IMR-90 (cell line): ENCODE results near the gene DNAH17. TPM values are rescaled to one million over a fixed set of nuclear protein-coding genes. Genes with fewer than 3 reads are reported as not detected.

ENCODE experiments used
- ATAC-seq: fragments of 200-7000 bp; cut with Tn5 transposase; 2 replicates; pipeline ENCODE4 v1.9.1; 2020; ENCODE audit warnings: low read depth, mild to moderate bottlenecking, moderate library complexity
- BruUV-seq: library from RNA; stranded (reverse); fragments of 400-500 nt; replicated peaks from 2 replicates; lab custom pipeline; 2021; lab: Mats Ljungman, UMichigan
- CTCF ChIA-PET: fragments of 300-600 bp; formaldehyde crosslinking; extraction: SDS; loops from one replicate; lab custom pipeline; 2021; ENCODE audit warnings: antibody characterized with exemption; lab: Yijun Ruan, JAX
- POLR2A ChIA-PET: fragments of 300-600 bp; sonication (Branson Sonifier 250); formaldehyde crosslinking; loops from one replicate; lab custom pipeline; 2022; ENCODE audit warnings: antibody characterized with exemption; ENCODE audit not compliant: unreplicated experiment; lab: Charles Lee
- DNase-seq: peaks from one replicate; pipeline ENCODE4 v3.0.0; 2013
- H2AFZ ChIP-seq: replicated peaks from 2 replicates; pipeline ENCODE3; 2013; ENCODE audit warnings: low read length, mild to moderate bottlenecking; ENCODE audit not compliant: poor library complexity
- H2AK5ac ChIP-seq: 2 replicates; pipeline ENCODE4 v1.6.1; 2013; ENCODE audit warnings: low read depth, low read length, inconsistent platforms
- H2AK9ac ChIP-seq: replicated peaks from 2 replicates; pipeline ENCODE3; 2013; ENCODE audit warnings: mild to moderate bottlenecking, low read depth, low read length, moderate library complexity; ENCODE audit not compliant: poor library complexity
- H2BK120ac ChIP-seq: 2 replicates; pipeline ENCODE4 v1.6.1; 2013; ENCODE audit warnings: low read depth, low read length, inconsistent platforms
- H2BK15ac ChIP-seq: 3 replicates; pipeline ENCODE4 v1.6.1; 2013; ENCODE audit warnings: low read depth, low read length, inconsistent platforms
- H2BK20ac ChIP-seq: 2 replicates; pipeline ENCODE4 v1.6.1; 2013; ENCODE audit warnings: low read depth, mild to moderate bottlenecking, inconsistent platforms, low read length, moderate library complexity
- H2BK5ac ChIP-seq: 2 replicates; pipeline ENCODE4 v1.6.1; 2013; ENCODE audit warnings: mild to moderate bottlenecking, low read depth, low read length, inconsistent platforms; ENCODE audit not compliant: poor library complexity, severe bottlenecking
- H3K14ac ChIP-seq: replicated peaks from 2 replicates; pipeline ENCODE4 v1.6.1; 2013; ENCODE audit warnings: low read depth, low read length, inconsistent platforms
- H3K18ac ChIP-seq: 2 replicates; pipeline ENCODE4 v1.6.1; 2013; ENCODE audit warnings: low read depth, low read length, control low read depth
- H3K23ac ChIP-seq: 2 replicates; pipeline ENCODE4 v1.6.1; 2013; ENCODE audit warnings: low read depth, low read length, inconsistent platforms
- H3K27ac ChIP-seq: 2 replicates; pipeline ENCODE4 v1.5.1; 2013; ENCODE audit warnings: mild to moderate bottlenecking, control low read depth, low read length; ENCODE audit not compliant: insufficient read depth
- H3K27me3 ChIP-seq: 2 replicates; pipeline ENCODE4 v1.6.1; 2013; ENCODE audit warnings: low read length; ENCODE audit not compliant: control insufficient read depth, insufficient read depth
- H3K36me3 ChIP-seq: 2 replicates; pipeline ENCODE4 v1.6.1; 2013; ENCODE audit warnings: low read length, mixed read lengths; ENCODE audit not compliant: control insufficient read depth, insufficient read depth
- H3K4ac ChIP-seq: 2 replicates; pipeline ENCODE4 v1.6.1; 2013; ENCODE audit warnings: low read depth, low read length, inconsistent platforms
- H3K4me1 ChIP-seq: 2 replicates; pipeline ENCODE4 v1.6.1; 2013; ENCODE audit warnings: low read length, mixed read lengths; ENCODE audit not compliant: control insufficient read depth, insufficient read depth
- H3K4me2 ChIP-seq: 2 replicates; pipeline ENCODE4 v1.6.1; 2013; ENCODE audit warnings: low read depth, mild to moderate bottlenecking, control low read depth, low read length, moderate library complexity
- H3K4me3 ChIP-seq: 2 replicates; pipeline ENCODE4 v1.5.1; 2013; ENCODE audit warnings: low read depth, mild to moderate bottlenecking, control low read depth, low read length, moderate library complexity; ENCODE audit not compliant: insufficient read depth
- H3K56ac ChIP-seq: 2 replicates; pipeline ENCODE4 v1.6.1; 2013; ENCODE audit warnings: low read length, inconsistent platforms; ENCODE audit not compliant: insufficient read depth; ENCODE audit errors: extremely low read depth
- H3K79me1 ChIP-seq, 2 experiments: 2 replicates each; pipeline ENCODE4 v1.6.1; 2013; ENCODE audit warnings: low read length in 2 of 2, inconsistent platforms in 1 of 2, low read depth in 1 of 2
- H3K9ac ChIP-seq: 2 replicates; pipeline ENCODE4 v1.6.1; 2013; ENCODE audit warnings: low read depth, low read length, control low read depth
- H3K9me1 ChIP-seq: 2 replicates; pipeline ENCODE4 v1.6.1; 2013; ENCODE audit warnings: low read length, inconsistent platforms; ENCODE audit not compliant: insufficient read depth
- H3K9me3 ChIP-seq: 2 replicates; pipeline ENCODE4 v1.6.1; 2013; ENCODE audit warnings: low read length; ENCODE audit not compliant: control insufficient read depth, insufficient read depth
- H4K20me1 ChIP-seq: 2 replicates; pipeline ENCODE4 v1.6.1; 2013; ENCODE audit warnings: low read length, inconsistent platforms; ENCODE audit not compliant: insufficient read depth
- H4K5ac ChIP-seq: 2 replicates; pipeline ENCODE4 v1.6.1; 2013; ENCODE audit warnings: mild to moderate bottlenecking, low read depth, low read length, control low read depth
- H4K8ac ChIP-seq, 2 experiments: 2 replicates each; pipeline ENCODE4 v1.6.1; 2013; ENCODE audit warnings: low read depth in 2 of 2, low read length in 2 of 2, control low read depth in 1 of 2, inconsistent platforms in 1 of 2
- H4K91ac ChIP-seq: 2 replicates; pipeline ENCODE4 v1.6.1; 2013; ENCODE audit warnings: low read depth, low read length, inconsistent platforms; ENCODE audit not compliant: insufficient read depth
- ELK1 ChIP-seq: fragments of 150-350 bp; IDR thresholded peaks from 2 replicates; pipeline ENCODE4 v1.6.1; 2016; ENCODE audit warnings: low read depth, mild to moderate bottlenecking, low read length, moderate library complexity, borderline replicate concordance
- MAZ ChIP-seq: IDR thresholded peaks from 2 replicates; pipeline ENCODE4 v1.6.1; 2012; ENCODE audit warnings: low read depth, mild to moderate bottlenecking, low read length, improper control_type of control experiment, moderate library complexity, borderline replicate concordance
- MXI1 ChIP-seq: IDR thresholded peaks from 2 replicates; pipeline ENCODE4 v1.6.1; 2012; ENCODE audit warnings: low read depth, mild to moderate bottlenecking, low read length, moderate library complexity, borderline replicate concordance
- POLR2A ChIP-seq: IDR thresholded peaks from 2 replicates; pipeline ENCODE4 v1.6.1; 2012; ENCODE audit warnings: mild to moderate bottlenecking, low read depth, low read length
- RCOR1 ChIP-seq: IDR thresholded peaks from 2 replicates; pipeline ENCODE4 v1.6.1; 2012; ENCODE audit warnings: mild to moderate bottlenecking, low read length, improper control_type of control experiment; ENCODE audit not compliant: insufficient replicate concordance
- RFX5 ChIP-seq: IDR thresholded peaks from 2 replicates; pipeline ENCODE4 v1.8.0; 2012; ENCODE audit warnings: low read depth, mild to moderate bottlenecking, low read length, moderate library complexity
- WGBS, 2 experiments: methylation state at CpG; one replicate each; pipeline versions ENCODE4 v1.1.5 to v1.1.7; 2013; ENCODE audit warnings: missing lambda C conversion rate in 2 of 2; ENCODE audit not compliant: insufficient read length in 1 of 2; ENCODE audit errors: extremely low coverage in 2 of 2; 5-methylcytosine and 5-hydroxymethylcytosine counted together
- dilution Hi-C: fragments of 300-500 bp; cut with HindIII; formaldehyde crosslinking; loops from one replicate; pipeline ENCODE4 v1.14.3; 2018; ENCODE audit warnings: low sequenced_read_pairs; ENCODE audit not compliant: unreplicated experiment
- in situ Hi-C: fragments of 300-500 bp; cut with MboI; formaldehyde crosslinking; loops from 3 replicates; pipeline ENCODE4 v1.14.3; 2019; ENCODE audit warnings: low sequenced_read_pairs, inconsistent platforms, mixed read lengths
- intact Hi-C: fragments of 100-400 bp; cut with micrococcal nuclease; formaldehyde crosslinking; loops from 2 replicates; pipeline ENCODE4 v1.10.0; 2022
- polyA plus RNA-seq, 3 experiments: library from polyadenylated mRNA; depleted of rRNA; stranded (reverse); fragments of >200 nt; gene quantifications; 2 replicates each; pipeline ENCODE4 v1.2.3, GENCODE V29; 2012; ENCODE audit warnings: low replicate concordance in 1 of 3
- total RNA-seq: library from RNA; depleted of rRNA; stranded (reverse); fragments of >200 nt; gene quantifications from 2 replicates; pipeline ENCODE4 v1.2.3, GENCODE V29; 2012

Gene DNAH17
- total and polyA plus RNA-seq, 2 of the 4 experiments (the other 2 are of a cell fraction): not detected

- ATAC-seq (no peak), DNase-seq (no peak)
- in situ Hi-C loops (no loop called here), dilution Hi-C loops (no loop called here), intact Hi-C loops (no loop called here)
- H3K9me1 ChIP-seq: no peaks in the 10 kb centered on the region
- H3K18ac ChIP-seq: no peak overlapping the region
- no peak overlapping the region for H3K4me2 ChIP-seq
- H3K79me1 ChIP-seq: no peaks in the 10 kb centered on the region
- no peak overlapping the region for H3K23ac ChIP-seq
- 83% methylated on average over 5 of the region's 10 CpGs; no CpG with 5 or more reads in 1 of the 2 experiments for WGBS, 2 experiments
- ChIA-PET POLR2A (no interaction called here), CTCF (no interaction called here)
- no peaks in the 10 kb centered on the region for H3K4me1 ChIP-seq
- no peak overlapping the region for H4K8ac ChIP-seq
- no peak overlapping the region for H2AFZ ChIP-seq
- H4K5ac ChIP-seq: no peak overlapping the region
- no peak overlapping the region for H3K4ac ChIP-seq
- H4K20me1 ChIP-seq: no peaks in the 10 kb centered on the region
- H3K27me3 ChIP-seq: peaks cover 18% of the 10 kb centered on the region
- no peak overlapping the region for H3K27ac ChIP-seq
- H3K9ac ChIP-seq: no peak overlapping the region
- no peak overlapping the region for H2BK5ac ChIP-seq
- no peak overlapping the region for H3K4me3 ChIP-seq
- no peak overlapping the region for H2AK5ac ChIP-seq
- no peak overlapping the region for H2BK120ac ChIP-seq
- no peak overlapping the region for H2BK15ac ChIP-seq
- H4K91ac ChIP-seq: no peak overlapping the region
- BruUV-seq: no TSS peak
- no peak overlapping the region for H2AK9ac ChIP-seq
- TF ChIP-seq RCOR1 (no peak), RFX5 (no peak), MAZ (no peak), POLR2A (no peak), ELK1 (no peak), MXI1 (no peak)
- H3K9me3 ChIP-seq: no peaks in the 10 kb centered on the region
- H2BK20ac ChIP-seq: no peak overlapping the region
- H3K14ac ChIP-seq: no peak overlapping the region
- H3K56ac ChIP-seq: no peak overlapping the region
- no peaks in the 10 kb centered on the region for H3K36me3 ChIP-seq
These were observed 119.1 kb downstream of the DNAH17 start for GRCh38 chr17:78458091-78458490.
